CD4-positive, alpha-beta T cell (primary cell): ENCODE data around the gene OR10H1. TPM values are rescaled to one million over a fixed set of nuclear protein-coding genes. Genes with fewer than 3 reads are reported as not detected.

ENCODE experiments used
- ATAC-seq: fragments of 200-7000 bp; cut with Tn5 transposase; one replicate; pipeline ENCODE4 v1.10.0; 2022; ENCODE audit warnings: mild to moderate bottlenecking; ENCODE audit not compliant: poor library complexity
- CTCF ChIA-PET: fragments of 350-600 bp; sonication (Branson Sonifier 250); formaldehyde crosslinking; loops from one replicate; lab custom pipeline; 2021; ENCODE audit warnings: antibody characterized with exemption, inconsistent platforms; lab: Charles Lee
- POLR2A ChIA-PET: fragments of 350-600 bp; sonication (Branson Sonifier 250); formaldehyde crosslinking; loops from one replicate; lab custom pipeline; 2021; ENCODE audit warnings: antibody characterized with exemption, inconsistent platforms; lab: Charles Lee
- DNase-seq, 14 experiments: peaks; one replicate each; pipeline ENCODE4 v3.0.0-alpha.2; 2013 to 2020; ENCODE audit warnings: mixed read lengths in 2 of 14
- H3K27ac ChIP-seq, 2 donors: one replicate each; pipeline versions ENCODE4 v1.5.1 to v1.7.0; 2013; ENCODE audit warnings: low read length in 2 of 2, low read depth in 1 of 2, mild to moderate bottlenecking in 1 of 2
- H3K27me3 ChIP-seq, 2 experiments: 1 replicate in 1 of 2; 2 replicates in 1 of 2; pipeline versions ENCODE4 v1.6.1 to v1.7.0; 2013; ENCODE audit warnings: low read length in 2 of 2, control low read depth in 1 of 2, mild to moderate bottlenecking in 1 of 2, moderate library complexity in 1 of 2; ENCODE audit not compliant: insufficient read depth in 2 of 2, control insufficient read depth in 1 of 2
- H3K36me3 ChIP-seq: one replicate; pipeline ENCODE4 v1.6.1; 2013; ENCODE audit warnings: low read length, control low read depth; ENCODE audit not compliant: insufficient read depth
- H3K4me1 ChIP-seq: one replicate; pipeline ENCODE4 v1.6.1; 2013; ENCODE audit warnings: low read length, control low read depth; ENCODE audit not compliant: insufficient read depth
- H3K4me3 ChIP-seq: one replicate; pipeline ENCODE4 v1.5.1; 2013; ENCODE audit warnings: mild to moderate bottlenecking, low read length, moderate library complexity
- H3K9me3 ChIP-seq, 2 experiments: 1 replicate in 1 of 2; 2 replicates in 1 of 2; pipeline versions ENCODE4 v1.6.1 to v1.7.0; 2013; ENCODE audit warnings: low read length in 2 of 2, mild to moderate bottlenecking in 2 of 2, control low read depth in 1 of 2, moderate library complexity in 1 of 2; ENCODE audit not compliant: control insufficient read depth in 1 of 2, insufficient read depth in 1 of 2
- H3K27ac Mint-ChIP-seq: one replicate; pipeline ENCODE4 v1.8.0; 2020; ENCODE audit warnings: mixed read lengths
- H3K27me3 Mint-ChIP-seq: one replicate; pipeline ENCODE4 v1.8.0; 2021; ENCODE audit warnings: mixed read lengths
- H3K36me3 Mint-ChIP-seq: one replicate; pipeline ENCODE4 v1.8.0; 2021; ENCODE audit warnings: low read depth, mixed read lengths
- H3K4me1 Mint-ChIP-seq: one replicate; pipeline ENCODE4 v1.8.0; 2021; ENCODE audit warnings: low read depth, mixed read lengths
- H3K4me3 Mint-ChIP-seq: one replicate; pipeline ENCODE4 v1.8.0; 2020; ENCODE audit warnings: mild to moderate bottlenecking, mixed read lengths
- H3K9me3 Mint-ChIP-seq: one replicate; pipeline ENCODE4 v1.8.0; 2020; ENCODE audit warnings: mixed read lengths
- intact Hi-C, 2 experiments: fragments of 100-400 bp; cut with DNase I in 1 of 2; cut with micrococcal nuclease in 1 of 2; formaldehyde crosslinking; loops; one replicate each; pipeline versions ENCODE4 v1.15.1 to v1.9.0; 2023 to 2025; cut with DNase I, micrococcal nuclease
- total RNA-seq, 174 experiments: library from RNA in 2 of 174; stranded (reverse) in 2 of 174; gene quantifications; one replicate each; pipeline ENCODE4 v1.2.3 and lab custom pipeline; 2021 to 2026
- TF ChIP-seq, protein P1 (sequence below): fragments of 200-600 bp; IDR thresholded peaks from one replicate; pipeline ENCODE4 v1.8.0; 2022; ENCODE audit warnings: antibody characterized with exemption, mild to moderate bottlenecking

Gene OR10H1
- total RNA-seq, 2 experiments from 2014 or later: 0.08 TPM; not detected in 1

DNA sequence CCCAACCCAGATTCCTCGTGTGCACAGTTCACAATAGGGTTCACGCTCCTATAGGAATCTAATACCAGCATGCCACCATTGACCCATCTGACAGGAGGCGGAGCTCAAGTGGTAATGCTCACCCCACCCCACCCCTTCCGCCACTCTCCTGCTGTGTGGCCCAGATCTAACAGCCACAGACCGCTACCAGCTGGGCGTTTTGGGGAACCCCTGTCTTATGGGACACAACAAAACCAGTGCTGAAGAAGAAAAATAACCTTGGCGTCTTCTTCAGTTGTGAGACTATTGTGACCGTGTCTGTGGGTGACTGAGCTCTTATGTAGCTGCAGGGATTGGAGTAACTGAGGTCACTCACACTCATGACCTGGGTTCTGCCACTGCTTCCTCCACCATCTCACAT is 5.2 kb upstream of the OR10H1 start:
- H3K27me3 Mint-ChIP-seq: no peaks in the 10 kb centered on the region
- H3K4me1 Mint-ChIP-seq: no peaks in the 10 kb centered on the region
- H3K4me3 Mint-ChIP-seq: no peak overlapping the region
- no peak overlapping the region for H3K27ac Mint-ChIP-seq
- H3K36me3 Mint-ChIP-seq: no peaks in the 10 kb centered on the region
- CTCF ChIA-PET: no interaction called here
- Histone ChIP-seq H3K4me3 (no peak overlapping the region), H3K27ac (no peak overlapping the region), H3K9me3 (no peaks in the 10 kb centered on the region), H3K4me1 (no peaks in the 10 kb centered on the region), H3K27me3 (no peaks in the 10 kb centered on the region), H3K36me3 (no peaks in the 10 kb centered on the region)
- DNase-seq (peak in 2 of 14 experiments; percentile 39 to 53), ATAC-seq (no peak)
- POLR2A ChIA-PET: no interaction called here
- intact Hi-C loops: no loop called here
- H3K9me3 Mint-ChIP-seq: no peaks in the 10 kb centered on the region
- TF ChIP-seq, protein P1, sequence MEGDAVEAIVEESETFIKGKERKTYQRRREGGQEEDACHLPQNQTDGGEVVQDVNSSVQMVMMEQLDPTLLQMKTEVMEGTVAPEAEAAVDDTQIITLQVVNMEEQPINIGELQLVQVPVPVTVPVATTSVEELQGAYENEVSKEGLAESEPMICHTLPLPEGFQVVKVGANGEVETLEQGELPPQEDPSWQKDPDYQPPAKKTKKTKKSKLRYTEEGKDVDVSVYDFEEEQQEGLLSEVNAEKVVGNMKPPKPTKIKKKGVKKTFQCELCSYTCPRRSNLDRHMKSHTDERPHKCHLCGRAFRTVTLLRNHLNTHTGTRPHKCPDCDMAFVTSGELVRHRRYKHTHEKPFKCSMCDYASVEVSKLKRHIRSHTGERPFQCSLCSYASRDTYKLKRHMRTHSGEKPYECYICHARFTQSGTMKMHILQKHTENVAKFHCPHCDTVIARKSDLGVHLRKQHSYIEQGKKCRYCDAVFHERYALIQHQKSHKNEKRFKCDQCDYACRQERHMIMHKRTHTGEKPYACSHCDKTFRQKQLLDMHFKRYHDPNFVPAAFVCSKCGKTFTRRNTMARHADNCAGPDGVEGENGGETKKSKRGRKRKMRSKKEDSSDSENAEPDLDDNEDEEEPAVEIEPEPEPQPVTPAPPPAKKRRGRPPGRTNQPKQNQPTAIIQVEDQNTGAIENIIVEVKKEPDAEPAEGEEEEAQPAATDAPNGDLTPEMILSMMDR: no peak

GRCh38 chr19:15813916-15814315 is 1.5 kb downstream of the OR10H1 start:
- Histone ChIP-seq H3K9me3 (no peaks in the 10 kb centered on the region), H3K4me1 (peaks cover 8% of the 10 kb centered on the region), H3K36me3 (no peaks in the 10 kb centered on the region), H3K27ac (no peak overlapping the region), H3K4me3 (no peak overlapping the region), H3K27me3 (no peaks in the 10 kb centered on the region)
- Mint-ChIP-seq H3K36me3 (no peaks in the 10 kb centered on the region), H3K27ac (no peak overlapping the region), H3K27me3 (peaks cover 17% of the 10 kb centered on the region), H3K4me1 (peaks cover 10% of the 10 kb centered on the region), H3K9me3 (no peaks in the 10 kb centered on the region), H3K4me3 (no peak overlapping the region)
- no peak for ATAC-seq
- intact Hi-C loops: loop anchor here in 1 of 2 experiments (2.0 kb wide), 1 partner anchor 369 kb away; no protein-coding TSS in a partner anchor
- TF ChIP-seq, protein P1: no peak
- CTCF ChIA-PET: no interaction called here
- no peak for DNase-seq
- POLR2A ChIA-PET: interaction anchor here (1.4 kb wide), 1 partner anchor 16 kb away, joined by 4 read pairs; no protein-coding TSS in a partner anchor

- Mint-ChIP-seq H3K4me3 (no peak overlapping the region), H3K27ac (no peak overlapping the region), H3K9me3 (no peaks in the 10 kb centered on the region), H3K4me1 (peaks cover 10% of the 10 kb centered on the region), H3K36me3 (no peaks in the 10 kb centered on the region), H3K27me3 (peaks cover 17% of the 10 kb centered on the region)
- DNase-seq (peak; percentile 6 to 76 (median 40)), ATAC-seq (peak; percentile 71)
- Histone ChIP-seq H3K27ac (no peak overlapping the region), H3K27me3 (no peaks in the 10 kb centered on the region), H3K9me3 (no peaks in the 10 kb centered on the region), H3K4me3 (no peak overlapping the region), H3K4me1 (peaks cover 8% of the 10 kb centered on the region), H3K36me3 (no peaks in the 10 kb centered on the region)
- intact Hi-C loops: loop anchor here (1.0 to 2.0 kb wide), 4 partner anchors 56 to 371 kb away; no protein-coding TSS in a partner anchor
- ChIA-PET CTCF (interaction anchor here (0.9 to 1.1 kb wide), 3 partner anchors 57 to 229 kb away, joined by 5 to 7 read pairs (median 6); no protein-coding TSS in a partner anchor), POLR2A (interaction anchor here (1.2 kb wide), 1 partner anchor 25 kb away, joined by 3 read pairs; no protein-coding TSS in a partner anchor)
- TF ChIP-seq, protein P1: peak; percentile 43
Measured at GRCh38 chr19:15812060-15812722, 3.3 kb downstream of the OR10H1 start.
